Measurements from ENCODE around the gene SCYL2.
"Not testable (repeated sequence)": the region's sequence is repeated elsewhere in the genome, so short reads cannot be mapped to it uniquely, and the experiment has no call there.

SCYL2 gene

DNA sequence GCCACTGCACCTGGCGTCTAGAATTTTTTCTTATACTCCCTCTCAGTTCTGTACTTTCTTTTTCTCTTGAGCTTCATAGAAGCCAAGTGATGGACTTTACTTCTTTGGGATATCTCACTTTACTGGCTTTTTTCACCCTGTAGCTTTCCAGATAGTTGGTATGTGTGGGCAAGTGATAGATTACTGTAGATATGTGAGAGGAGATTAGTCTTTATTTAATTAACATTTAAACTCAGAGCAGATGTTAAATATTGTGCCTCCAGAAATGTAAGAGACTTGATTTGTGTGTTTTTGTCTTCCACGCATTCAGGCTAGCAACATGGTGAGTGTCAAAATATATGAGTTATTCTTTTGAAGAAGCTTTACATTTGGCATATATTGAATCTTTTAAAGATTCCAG lies 50.4 kb downstream of the SCYL2 start:
- no peaks in the 10 kb centered on the region for H3K27me3 ChIP-seq (ENCODE audit: insufficient read depth, low read length)
- no peak overlapping the region for H2AFZ ChIP-seq (ENCODE audit: low read length, unreplicated experiment)
- no peak overlapping the region for H3K4me3 ChIP-seq (ENCODE audit: low read depth, low read length)
- no peaks in the 10 kb centered on the region for H3K4me1 ChIP-seq (ENCODE audit: control insufficient read depth, insufficient read depth, low read length, unreplicated experiment)
- H3K36me3 ChIP-seq (ENCODE audit: insufficient read depth, low read length) = no peaks in the 10 kb centered on the region; the same call in 1 of the 2 replicates
- H3K79me2 ChIP-seq (ENCODE audit: control insufficient read depth, insufficient read depth, low read length, unreplicated experiment) = no peaks in the 10 kb centered on the region
- no peak overlapping the region for H3K27ac ChIP-seq (ENCODE audit: low read depth, low read length)

DNA sequence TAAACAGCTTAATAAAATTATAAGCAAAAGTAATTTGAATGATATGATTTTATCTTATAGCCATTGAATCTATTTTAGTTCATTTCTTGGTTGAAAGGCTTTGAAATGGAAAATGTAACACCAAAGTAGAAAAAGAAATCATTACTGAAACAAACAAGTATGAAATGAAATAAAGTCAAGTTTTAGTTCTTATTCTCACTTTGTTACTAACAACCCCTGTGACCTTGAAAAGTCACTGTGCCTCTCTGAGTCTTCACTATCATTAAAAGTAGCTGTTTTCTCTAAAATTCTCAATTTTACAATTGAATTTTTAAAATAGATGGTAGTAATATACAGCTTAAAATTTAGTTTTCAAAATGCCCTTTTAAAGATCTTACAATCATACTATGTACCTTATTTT lies 57.5 kb downstream of the SCYL2 start:
- H2AFZ ChIP-seq (ENCODE audit: low read length, unreplicated experiment) = no peak overlapping the region
- H3K36me3 ChIP-seq (ENCODE audit: insufficient read depth, low read length) = no peaks in the 10 kb centered on the region
- no peaks in the 10 kb centered on the region for H3K27me3 ChIP-seq (ENCODE audit: insufficient read depth, low read length)
- H3K79me2 ChIP-seq (ENCODE audit: control insufficient read depth, insufficient read depth, low read length, unreplicated experiment) = no peaks in the 10 kb centered on the region
- no peaks in the 10 kb centered on the region for H3K4me1 ChIP-seq (ENCODE audit: control insufficient read depth, insufficient read depth, low read length, unreplicated experiment)
- H3K4me3 ChIP-seq (ENCODE audit: low read depth, low read length) = no peak overlapping the region
- no peak overlapping the region for H3K27ac ChIP-seq (ENCODE audit: low read depth, low read length)

DNA sequence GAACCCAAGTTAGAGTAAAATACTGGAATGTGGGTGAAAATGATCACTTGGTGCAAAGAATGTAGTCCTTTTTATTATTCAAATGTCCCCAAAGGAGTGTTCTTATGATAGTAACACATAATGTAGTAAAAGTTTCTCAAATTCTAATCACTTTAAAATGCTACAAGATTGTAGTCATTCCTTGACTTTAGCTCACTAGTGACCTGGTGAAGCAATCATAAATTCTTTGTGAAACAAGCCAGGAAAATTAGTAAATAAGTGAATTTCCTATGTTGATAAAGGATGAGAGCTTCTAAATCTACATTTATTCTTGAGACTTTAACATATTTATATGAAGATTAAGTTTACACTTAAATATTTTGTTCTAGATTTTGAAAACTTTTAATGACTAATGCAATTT lies 59.2 kb downstream of the SCYL2 start:
- H3K79me2 ChIP-seq (ENCODE audit: control insufficient read depth, insufficient read depth, low read length, unreplicated experiment) = no peaks in the 10 kb centered on the region
- H3K4me3 ChIP-seq (ENCODE audit: low read depth, low read length) = no peak overlapping the region
- H3K36me3 ChIP-seq (ENCODE audit: insufficient read depth, low read length) = no peaks in the 10 kb centered on the region
- no peaks in the 10 kb centered on the region for H3K27me3 ChIP-seq (ENCODE audit: insufficient read depth, low read length)
- H3K27ac ChIP-seq (ENCODE audit: low read depth, low read length) = no peak overlapping the region
- no peaks in the 10 kb centered on the region for H3K4me1 ChIP-seq (ENCODE audit: control insufficient read depth, insufficient read depth, low read length, unreplicated experiment)
- no peak overlapping the region for H2AFZ ChIP-seq (ENCODE audit: low read length, unreplicated experiment)

GRCh38 chr12:100329800-100330199 lies 62.8 kb downstream of the SCYL2 start:
- Histone ChIP-seq H3K4me3 (ENCODE audit: low read depth, low read length) (no peak overlapping the region), H3K4me1 (ENCODE audit: control insufficient read depth, insufficient read depth, low read length, unreplicated experiment) (no peaks in the 10 kb centered on the region), H3K79me2 (ENCODE audit: control insufficient read depth, insufficient read depth, low read length, unreplicated experiment) (no peaks in the 10 kb centered on the region), H3K27ac (ENCODE audit: low read depth, low read length) (no peak overlapping the region), H3K36me3 (ENCODE audit: insufficient read depth, low read length) (no peaks in the 10 kb centered on the region; the same call in 1 of the 2 replicates), H3K27me3 (ENCODE audit: insufficient read depth, low read length) (no peaks in the 10 kb centered on the region), H2AFZ (ENCODE audit: low read length, unreplicated experiment) (no peak overlapping the region)

- no peaks in the 10 kb centered on the region for H3K27me3 ChIP-seq (ENCODE audit: insufficient read depth, low read length)
- H3K4me1 ChIP-seq (ENCODE audit: control insufficient read depth, insufficient read depth, low read length, unreplicated experiment) = no peaks in the 10 kb centered on the region
- H3K79me2 ChIP-seq (ENCODE audit: control insufficient read depth, insufficient read depth, low read length, unreplicated experiment) = no peaks in the 10 kb centered on the region
- no peak overlapping the region for H3K4me3 ChIP-seq (ENCODE audit: low read depth, low read length)
- H3K36me3 ChIP-seq (ENCODE audit: insufficient read depth, low read length) = peaks cover 12% of the 10 kb centered on the region
- no peak overlapping the region for H2AFZ ChIP-seq (ENCODE audit: low read length, unreplicated experiment)
- H3K27ac ChIP-seq (ENCODE audit: low read depth, low read length) = no peak overlapping the region
These were observed 64.9 kb downstream of the SCYL2 start for GRCh38 chr12:100331871-100332270.

DNA sequence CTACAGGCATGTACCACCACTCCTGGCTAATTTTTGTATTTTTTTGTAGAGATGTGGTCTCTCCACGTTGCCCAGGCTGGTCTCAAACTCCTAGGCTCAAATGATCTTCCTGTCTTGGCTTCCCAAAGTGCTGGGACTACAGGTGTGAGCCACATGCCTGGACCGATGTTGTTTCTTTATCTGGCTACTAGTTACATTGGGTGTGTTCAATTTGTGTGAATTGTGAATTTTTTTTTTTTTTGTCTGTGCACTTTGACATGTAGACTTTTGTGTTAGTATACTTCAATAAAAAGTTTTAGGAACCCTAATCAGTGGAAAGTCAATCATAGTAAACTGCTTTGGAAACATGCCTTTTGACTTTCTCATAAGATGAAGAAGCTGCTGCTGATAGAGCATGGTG lies 65.9 kb downstream of the SCYL2 start:
- Histone ChIP-seq H3K4me3 (ENCODE audit: low read depth, low read length) (no peak overlapping the region), H3K27ac (ENCODE audit: low read depth, low read length) (no peak overlapping the region), H2AFZ (ENCODE audit: low read length, unreplicated experiment) (no peak overlapping the region), H3K79me2 (ENCODE audit: control insufficient read depth, insufficient read depth, low read length, unreplicated experiment) (no peaks in the 10 kb centered on the region), H3K4me1 (ENCODE audit: control insufficient read depth, insufficient read depth, low read length, unreplicated experiment) (no peaks in the 10 kb centered on the region), H3K27me3 (ENCODE audit: insufficient read depth, low read length) (no peaks in the 10 kb centered on the region), H3K36me3 (ENCODE audit: insufficient read depth, low read length) (peaks cover 15% of the 10 kb centered on the region)

- H3K4me1 ChIP-seq (ENCODE audit: control insufficient read depth, insufficient read depth, low read length, unreplicated experiment) = no peaks in the 10 kb centered on the region
- no peak overlapping the region for H3K27ac ChIP-seq (ENCODE audit: low read depth, low read length)
- no peak overlapping the region for H3K4me3 ChIP-seq (ENCODE audit: low read depth, low read length)
- no peaks in the 10 kb centered on the region for H3K79me2 ChIP-seq (ENCODE audit: control insufficient read depth, insufficient read depth, low read length, unreplicated experiment)
- H2AFZ ChIP-seq (ENCODE audit: low read length, unreplicated experiment) = no peak overlapping the region
- peaks cover 23% of the 10 kb centered on the region for H3K36me3 ChIP-seq (ENCODE audit: insufficient read depth, low read length)
- no peaks in the 10 kb centered on the region for H3K27me3 ChIP-seq (ENCODE audit: insufficient read depth, low read length)
These were observed 70.3 kb downstream of the SCYL2 start for GRCh38 chr12:100337299-100337698.

DNA sequence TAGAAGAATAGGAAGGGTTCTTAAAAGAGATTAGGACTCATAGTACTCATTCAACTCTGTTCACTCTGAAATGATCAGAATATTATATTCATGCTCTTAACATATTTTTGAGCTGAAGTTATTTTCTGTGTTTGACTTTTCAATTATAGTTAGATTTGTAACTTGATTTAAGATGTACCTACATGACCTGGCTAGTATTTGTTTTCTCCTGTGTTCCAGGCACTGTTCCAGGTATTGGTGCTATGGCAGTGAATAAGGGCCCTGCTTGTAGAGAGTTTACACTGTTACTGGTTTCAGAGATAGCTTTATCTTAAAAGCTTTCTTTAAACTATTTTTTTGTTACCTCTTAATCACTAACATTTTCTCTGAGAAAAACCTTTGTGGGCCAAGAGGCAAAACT lies 70.8 kb downstream of the SCYL2 start:
- Histone ChIP-seq H3K27me3 (ENCODE audit: insufficient read depth, low read length) (no peaks in the 10 kb centered on the region), H3K4me3 (ENCODE audit: low read depth, low read length) (no peak overlapping the region), H3K79me2 (ENCODE audit: control insufficient read depth, insufficient read depth, low read length, unreplicated experiment) (no peaks in the 10 kb centered on the region), H3K27ac (ENCODE audit: low read depth, low read length) (no peak overlapping the region), H2AFZ (ENCODE audit: low read length, unreplicated experiment) (no peak overlapping the region), H3K36me3 (ENCODE audit: insufficient read depth, low read length) (peaks cover 23% of the 10 kb centered on the region), H3K4me1 (ENCODE audit: control insufficient read depth, insufficient read depth, low read length, unreplicated experiment) (no peaks in the 10 kb centered on the region)

- H3K27me3 ChIP-seq (ENCODE audit: insufficient read depth, low read length) = no peaks in the 10 kb centered on the region
- H3K4me1 ChIP-seq (ENCODE audit: control insufficient read depth, insufficient read depth, low read length, unreplicated experiment) = no peaks in the 10 kb centered on the region
- H2AFZ ChIP-seq (ENCODE audit: low read length, unreplicated experiment) = no peak overlapping the region
- no peak overlapping the region for H3K4me3 ChIP-seq (ENCODE audit: low read depth, low read length)
- H3K79me2 ChIP-seq (ENCODE audit: control insufficient read depth, insufficient read depth, low read length, unreplicated experiment) = no peaks in the 10 kb centered on the region
- H3K36me3 ChIP-seq (ENCODE audit: insufficient read depth, low read length) = peaks cover 23% of the 10 kb centered on the region
- H3K27ac ChIP-seq (ENCODE audit: low read depth, low read length) = no peak overlapping the region
These were observed 72.1 kb downstream of the SCYL2 start for GRCh38 chr12:100339071-100339470.

GRCh38 chr12:100342897-100343296 lies 75.9 kb downstream of the SCYL2 start:
- H3K27me3 ChIP-seq (ENCODE audit: insufficient read depth, low read length); H2AFZ ChIP-seq (ENCODE audit: low read length, unreplicated experiment); H3K36me3 ChIP-seq (ENCODE audit: insufficient read depth, low read length); H3K4me1 ChIP-seq (ENCODE audit: control insufficient read depth, insufficient read depth, low read length, unreplicated experiment); H3K4me3 ChIP-seq (ENCODE audit: low read depth, low read length); H3K79me2 ChIP-seq (ENCODE audit: control insufficient read depth, insufficient read depth, low read length, unreplicated experiment); H3K27ac ChIP-seq (ENCODE audit: low read depth, low read length): not testable (repeated sequence)

GRCh38 chr12:100344351-100344750 lies 77.4 kb downstream of the SCYL2 start:
- not testable (repeated sequence) for H3K4me3 ChIP-seq (ENCODE audit: low read depth, low read length); H3K4me1 ChIP-seq (ENCODE audit: control insufficient read depth, insufficient read depth, low read length, unreplicated experiment); H3K27me3 ChIP-seq (ENCODE audit: insufficient read depth, low read length); H3K79me2 ChIP-seq (ENCODE audit: control insufficient read depth, insufficient read depth, low read length, unreplicated experiment); H2AFZ ChIP-seq (ENCODE audit: low read length, unreplicated experiment); H3K27ac ChIP-seq (ENCODE audit: low read depth, low read length); H3K36me3 ChIP-seq (ENCODE audit: insufficient read depth, low read length)
